NCI-H1092 treated with DMSO at 0.1 percent for 48 hours (cell line): ENCODE results near the gene NEAT1.

Source experiments
- DNase-seq: peaks from one replicate; lab custom pipeline; 2025; lab: John Stamatoyannopoulos, UW

Gene NEAT1

DNA sequence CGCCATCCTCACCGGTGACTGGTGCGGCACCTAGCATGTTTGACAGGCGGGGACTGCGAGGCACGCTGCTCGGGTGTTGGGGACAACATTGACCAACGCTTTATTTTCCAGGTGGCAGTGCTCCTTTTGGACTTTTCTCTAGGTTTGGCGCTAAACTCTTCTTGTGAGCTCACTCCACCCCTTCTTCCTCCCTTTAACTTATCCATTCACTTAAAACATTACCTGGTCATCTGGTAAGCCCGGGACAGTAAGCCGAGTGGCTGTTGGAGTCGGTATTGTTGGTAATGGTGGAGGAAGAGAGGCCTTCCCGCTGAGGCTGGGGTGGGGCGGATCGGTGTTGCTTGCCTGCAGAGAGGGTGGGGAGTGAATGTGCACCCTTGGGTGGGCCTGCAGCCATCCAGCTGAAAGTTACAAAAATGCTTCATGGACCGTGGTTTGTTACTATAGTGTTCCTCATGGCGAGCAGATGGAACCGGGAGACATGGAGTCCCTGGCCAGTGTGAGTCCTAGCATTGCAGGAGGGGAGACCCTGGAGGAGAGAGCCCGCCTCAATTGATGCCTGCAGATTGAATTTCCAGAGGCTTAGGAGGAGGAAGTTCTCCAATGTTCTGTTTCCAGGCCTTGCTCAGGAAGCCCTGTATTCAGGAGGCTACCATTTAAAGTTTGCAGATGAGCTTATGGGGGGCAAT lies 1.1 kb downstream of the NEAT1 start:
- no peak for DNase-seq

DNA sequence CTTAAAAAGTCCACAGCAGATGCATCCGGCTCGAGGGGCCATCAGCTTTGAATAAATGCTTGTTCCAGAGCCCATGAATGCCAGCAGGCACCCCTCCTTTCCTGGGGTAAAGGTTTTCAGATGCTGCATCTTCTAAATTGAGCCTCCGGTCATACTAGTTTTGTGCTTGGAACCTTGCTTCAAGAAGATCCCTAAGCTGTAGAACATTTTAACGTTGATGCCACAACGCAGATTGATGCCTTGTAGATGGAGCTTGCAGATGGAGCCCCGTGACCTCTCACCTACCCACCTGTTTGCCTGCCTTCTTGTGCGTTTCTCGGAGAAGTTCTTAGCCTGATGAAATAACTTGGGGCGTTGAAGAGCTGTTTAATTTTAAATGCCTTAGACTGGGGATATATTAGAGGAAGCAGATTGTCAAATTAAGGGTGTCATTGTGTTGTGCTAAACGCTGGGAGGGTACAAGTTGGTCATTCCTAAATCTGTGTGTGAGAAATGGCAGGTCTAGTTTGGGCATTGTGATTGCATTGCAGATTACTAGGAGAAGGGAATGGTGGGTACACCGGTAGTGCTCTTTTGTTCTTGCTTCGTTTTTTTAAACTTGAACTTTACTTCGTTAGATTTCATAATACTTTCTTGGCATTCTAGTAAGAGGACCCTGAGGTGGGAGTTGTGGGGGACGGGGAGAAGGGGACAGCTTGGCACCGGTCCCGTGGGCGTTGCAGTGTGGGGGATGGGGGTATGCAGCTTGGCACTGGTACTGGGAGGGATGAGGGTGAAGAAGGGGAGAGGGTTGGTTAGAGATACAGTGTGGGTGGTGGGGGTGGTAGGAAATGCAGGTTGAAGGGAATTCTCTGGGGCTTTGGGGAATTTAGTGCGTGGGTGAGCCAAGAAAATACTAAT lies 1.9 kb downstream of the NEAT1 start:
- no peak for DNase-seq

DNA sequence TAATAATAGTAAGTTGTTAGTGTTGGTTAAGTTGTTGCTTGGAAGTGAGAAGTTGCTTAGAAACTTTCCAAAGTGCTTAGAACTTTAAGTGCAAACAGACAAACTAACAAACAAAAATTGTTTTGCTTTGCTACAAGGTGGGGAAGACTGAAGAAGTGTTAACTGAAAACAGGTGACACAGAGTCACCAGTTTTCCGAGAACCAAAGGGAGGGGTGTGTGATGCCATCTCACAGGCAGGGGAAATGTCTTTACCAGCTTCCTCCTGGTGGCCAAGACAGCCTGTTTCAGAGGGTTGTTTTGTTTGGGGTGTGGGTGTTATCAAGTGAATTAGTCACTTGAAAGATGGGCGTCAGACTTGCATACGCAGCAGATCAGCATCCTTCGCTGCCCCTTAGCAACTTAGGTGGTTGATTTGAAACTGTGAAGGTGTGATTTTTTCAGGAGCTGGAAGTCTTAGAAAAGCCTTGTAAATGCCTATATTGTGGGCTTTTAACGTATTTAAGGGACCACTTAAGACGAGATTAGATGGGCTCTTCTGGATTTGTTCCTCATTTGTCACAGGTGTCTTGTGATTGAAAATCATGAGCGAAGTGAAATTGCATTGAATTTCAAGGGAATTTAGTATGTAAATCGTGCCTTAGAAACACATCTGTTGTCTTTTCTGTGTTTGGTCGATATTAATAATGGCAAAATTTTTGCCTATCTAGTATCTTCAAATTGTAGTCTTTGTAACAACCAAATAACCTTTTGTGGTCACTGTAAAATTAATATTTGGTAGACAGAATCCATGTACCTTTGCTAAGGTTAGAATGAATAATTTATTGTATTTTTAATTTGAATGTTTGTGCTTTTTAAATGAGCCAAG lies 2.7 kb downstream of the NEAT1 start:
- DNase-seq, result no peak

DNA sequence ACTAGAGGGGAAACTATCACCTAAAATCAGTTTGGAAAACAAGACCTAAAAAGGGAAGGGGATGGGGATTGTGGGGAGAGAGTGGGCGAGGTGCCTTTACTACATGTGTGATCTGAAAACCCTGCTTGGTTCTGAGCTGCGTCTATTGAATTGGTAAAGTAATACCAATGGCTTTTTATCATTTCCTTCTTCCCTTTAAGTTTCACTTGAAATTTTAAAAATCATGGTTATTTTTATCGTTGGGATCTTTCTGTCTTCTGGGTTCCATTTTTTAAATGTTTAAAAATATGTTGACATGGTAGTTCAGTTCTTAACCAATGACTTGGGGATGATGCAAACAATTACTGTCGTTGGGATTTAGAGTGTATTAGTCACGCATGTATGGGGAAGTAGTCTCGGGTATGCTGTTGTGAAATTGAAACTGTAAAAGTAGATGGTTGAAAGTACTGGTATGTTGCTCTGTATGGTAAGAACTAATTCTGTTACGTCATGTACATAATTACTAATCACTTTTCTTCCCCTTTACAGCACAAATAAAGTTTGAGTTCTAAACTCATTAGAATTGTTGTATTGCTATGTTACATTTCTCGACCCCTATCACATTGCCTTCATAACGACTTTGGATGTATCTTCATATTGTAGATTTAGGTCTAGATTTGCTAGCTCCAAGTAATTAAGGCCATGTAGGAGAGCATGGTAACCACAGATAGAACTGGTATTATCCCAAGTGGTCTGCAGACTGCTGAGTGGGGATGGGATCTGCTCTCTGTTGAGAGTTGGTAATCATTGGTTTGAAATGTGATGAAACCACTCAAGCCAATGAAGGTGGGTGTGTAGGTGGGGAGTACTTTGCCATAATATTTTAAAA lies 3.6 kb downstream of the NEAT1 start:
- no peak for DNase-seq

DNA sequence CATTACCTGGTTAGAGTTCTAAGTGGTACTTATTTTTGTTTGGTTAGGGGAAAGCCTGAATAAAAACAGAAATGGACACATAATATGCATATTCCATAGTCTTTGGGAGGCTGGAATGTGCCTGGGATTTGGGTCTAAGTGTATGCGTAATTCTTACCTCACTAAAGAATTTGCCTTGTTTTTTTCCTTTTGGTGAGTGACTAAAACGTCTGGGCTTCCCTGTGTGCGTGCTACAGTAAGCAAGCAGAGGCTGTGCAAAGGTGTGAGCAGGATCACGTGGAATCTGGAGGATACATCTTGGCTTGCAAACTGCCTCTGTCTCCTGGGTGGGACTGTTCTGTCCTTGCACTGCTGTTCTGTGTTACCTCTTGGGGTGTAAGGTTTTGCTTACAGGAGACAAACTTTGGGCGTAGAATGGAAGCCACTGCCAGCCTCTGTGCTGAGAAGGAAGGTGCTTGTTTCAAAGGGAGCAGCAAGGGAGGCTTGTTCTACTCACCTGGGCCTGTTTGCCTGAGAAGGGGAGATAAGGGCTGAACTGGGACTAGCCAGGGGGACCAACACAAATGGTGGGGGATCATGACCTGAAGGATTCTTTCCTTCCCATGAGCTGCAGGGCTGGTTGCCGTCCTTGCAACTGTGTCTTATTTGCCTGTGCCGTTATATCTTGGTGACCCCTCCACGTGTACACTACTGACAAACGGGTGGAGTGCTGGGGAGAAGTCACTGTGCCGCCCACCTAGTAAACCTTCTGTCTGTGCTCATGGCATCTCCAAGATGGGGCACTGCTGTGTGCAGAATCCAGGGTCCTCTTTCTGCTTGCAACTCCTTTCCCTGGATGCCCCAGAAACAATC lies 4.5 kb downstream of the NEAT1 start:
- DNase-seq, result no peak

DNA sequence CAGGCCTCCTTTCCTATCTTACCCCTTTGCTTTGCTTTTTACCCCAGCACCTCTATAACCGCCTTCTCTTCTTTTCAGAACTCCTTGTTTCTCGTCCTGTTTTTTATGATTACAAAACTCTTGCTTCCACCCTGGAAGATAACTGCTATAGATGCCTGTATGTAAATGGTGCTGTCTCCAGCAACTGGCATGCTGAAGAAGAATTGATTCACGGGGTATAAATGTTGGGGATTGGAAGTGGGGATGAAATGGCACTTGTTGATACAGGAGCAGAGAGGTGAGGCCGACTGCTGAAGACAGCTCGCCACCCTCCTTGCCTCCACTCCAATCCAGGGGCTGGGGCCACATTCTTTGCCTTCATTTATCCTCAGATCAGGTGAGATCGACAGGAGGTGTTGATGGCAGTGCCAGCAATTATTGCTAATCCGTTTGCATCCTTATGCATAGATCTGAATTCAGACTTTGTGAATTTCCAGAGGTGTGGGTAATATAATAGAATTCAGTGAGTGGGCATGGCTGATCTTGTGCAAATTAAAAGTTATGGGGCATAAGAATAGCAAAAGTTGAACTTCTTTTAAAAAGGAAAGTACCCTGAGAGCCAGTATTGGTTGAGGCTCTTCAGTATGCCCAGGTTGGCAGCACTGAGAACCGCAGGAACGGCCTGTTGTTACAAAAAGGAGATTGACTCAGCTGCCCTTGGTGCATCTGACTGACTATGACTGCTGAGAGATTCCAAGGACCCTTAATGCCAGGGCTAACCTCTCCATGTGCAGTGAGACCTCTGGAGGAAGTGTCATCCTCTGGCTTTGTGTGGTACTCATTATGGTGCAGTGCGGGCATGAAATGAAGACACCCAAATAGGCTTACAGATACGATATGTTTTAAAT lies 5.3 kb downstream of the NEAT1 start:
- DNase-seq, result no peak

DNA sequence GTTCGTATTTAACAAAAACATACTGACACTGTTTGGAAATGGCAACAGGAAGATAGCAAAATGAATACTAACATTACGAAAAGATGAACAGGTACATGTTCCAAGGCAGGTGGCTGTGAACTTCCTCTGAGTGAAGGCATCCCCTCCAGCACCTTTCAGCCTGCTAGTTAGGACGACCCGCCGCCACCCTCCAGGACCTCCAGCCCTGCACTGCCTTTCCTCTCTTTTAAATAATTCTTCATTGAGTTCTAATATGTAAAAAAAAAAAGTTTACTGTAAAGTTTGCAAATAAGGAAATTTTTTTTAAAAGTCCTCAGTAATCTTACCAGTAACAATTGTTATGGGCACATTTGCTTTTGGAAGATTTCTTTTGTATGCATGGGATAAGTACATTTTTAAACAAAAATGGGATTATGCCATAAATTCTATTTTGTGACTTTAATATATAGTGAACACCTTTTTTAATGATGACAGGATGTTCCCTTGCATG lies 6.0 kb downstream of the NEAT1 start:
- DNase-seq, result no peak

DNA sequence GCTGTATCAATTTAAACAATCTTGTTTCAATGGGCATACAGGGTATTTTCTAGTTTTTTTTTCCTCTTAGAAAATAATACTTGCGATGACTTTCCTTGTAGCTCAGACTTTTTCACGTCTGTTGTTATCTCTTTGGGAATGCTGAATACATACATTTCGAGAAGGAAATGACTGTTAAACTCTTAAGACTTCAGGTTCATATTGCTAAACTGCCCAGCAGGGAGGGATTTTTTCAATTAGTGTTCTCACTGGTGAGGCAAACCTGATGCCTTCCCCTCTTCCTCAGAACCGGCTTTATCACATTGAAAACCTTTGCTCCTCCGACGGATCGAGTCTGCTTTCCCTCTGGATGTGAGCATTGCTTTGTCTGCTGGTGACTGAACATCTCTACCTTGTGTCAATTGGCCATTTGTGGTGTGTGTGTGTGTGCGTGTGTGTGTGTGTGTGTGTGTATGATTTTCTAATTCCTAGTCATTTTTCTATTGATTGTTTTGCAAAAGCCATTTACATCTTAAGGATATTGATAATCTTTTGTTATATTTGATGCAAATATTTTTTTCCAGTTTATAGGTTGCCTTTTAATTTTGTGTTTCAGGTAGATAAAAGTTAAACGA lies 6.6 kb downstream of the NEAT1 start:
- DNase-seq, result no peak

DNA sequence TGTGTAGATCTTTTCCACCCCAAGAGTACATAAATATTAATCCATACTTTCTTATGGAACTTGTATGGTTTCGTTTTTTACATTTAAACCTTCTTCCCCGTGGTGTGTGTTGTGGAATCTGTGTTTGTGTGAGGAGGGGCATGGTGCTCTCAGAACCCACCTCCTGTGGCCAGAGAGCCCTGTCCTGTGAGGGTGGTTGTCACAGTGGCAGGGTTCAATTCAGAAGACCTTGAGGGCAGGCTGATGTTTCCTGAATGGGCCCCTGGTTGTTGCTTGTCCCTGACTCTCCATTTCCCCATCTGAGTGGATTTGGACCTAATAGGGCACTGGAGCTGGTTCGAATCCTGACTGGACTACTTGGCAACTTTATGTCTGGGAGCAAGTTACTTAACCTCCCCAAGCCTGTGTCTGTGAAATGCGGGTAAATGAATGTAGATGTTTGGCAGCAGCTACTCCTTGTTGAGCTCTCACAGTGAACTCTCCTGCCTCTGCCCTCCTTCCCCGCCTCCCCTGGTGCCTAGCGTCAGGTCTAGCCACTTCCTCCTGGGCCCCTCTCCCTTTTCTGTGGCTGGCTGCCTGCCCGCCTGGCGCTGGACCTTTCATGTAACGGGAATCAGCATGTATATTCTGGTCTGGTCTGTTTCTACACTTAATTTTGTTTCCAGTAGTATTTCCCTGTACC lies 7.3 kb downstream of the NEAT1 start:
- no peak for DNase-seq

DNA sequence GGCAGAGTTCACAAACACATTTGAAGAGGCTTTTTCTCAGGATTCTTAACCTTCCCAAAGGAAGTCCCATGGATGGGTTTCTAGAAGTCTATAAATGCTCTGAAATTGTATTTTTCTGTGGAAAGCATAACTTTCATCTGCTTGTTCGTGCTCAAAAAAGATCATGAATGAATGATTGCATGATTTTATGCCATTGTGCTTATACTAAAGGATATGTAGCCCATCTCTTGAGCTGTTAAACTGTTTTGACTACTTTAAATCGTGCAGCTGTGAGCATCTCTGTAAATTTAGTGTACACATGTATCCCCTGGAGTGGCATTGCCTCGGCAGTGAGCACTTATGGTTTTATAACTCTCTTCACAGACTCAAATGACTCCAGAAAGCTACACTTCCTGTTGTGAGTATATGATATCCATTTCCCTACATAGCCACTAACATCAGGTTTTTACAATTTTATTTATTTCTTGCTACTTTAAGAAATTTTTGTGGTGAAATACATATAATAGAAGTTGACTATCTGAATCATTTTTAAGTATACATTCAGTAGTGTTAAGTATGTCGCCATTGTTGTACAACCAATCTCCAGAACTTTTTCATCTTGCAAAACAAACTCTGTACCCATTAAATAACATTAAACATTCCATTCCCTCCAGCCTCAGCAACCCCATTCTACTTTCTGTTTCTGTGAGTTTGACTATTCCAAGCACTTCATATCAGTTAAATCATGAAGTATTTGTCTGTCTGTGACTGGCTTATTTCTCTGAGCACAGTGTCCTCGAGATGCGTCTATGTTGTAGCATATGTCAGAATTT lies 8.0 kb downstream of the NEAT1 start:
- no peak for DNase-seq

DNA sequence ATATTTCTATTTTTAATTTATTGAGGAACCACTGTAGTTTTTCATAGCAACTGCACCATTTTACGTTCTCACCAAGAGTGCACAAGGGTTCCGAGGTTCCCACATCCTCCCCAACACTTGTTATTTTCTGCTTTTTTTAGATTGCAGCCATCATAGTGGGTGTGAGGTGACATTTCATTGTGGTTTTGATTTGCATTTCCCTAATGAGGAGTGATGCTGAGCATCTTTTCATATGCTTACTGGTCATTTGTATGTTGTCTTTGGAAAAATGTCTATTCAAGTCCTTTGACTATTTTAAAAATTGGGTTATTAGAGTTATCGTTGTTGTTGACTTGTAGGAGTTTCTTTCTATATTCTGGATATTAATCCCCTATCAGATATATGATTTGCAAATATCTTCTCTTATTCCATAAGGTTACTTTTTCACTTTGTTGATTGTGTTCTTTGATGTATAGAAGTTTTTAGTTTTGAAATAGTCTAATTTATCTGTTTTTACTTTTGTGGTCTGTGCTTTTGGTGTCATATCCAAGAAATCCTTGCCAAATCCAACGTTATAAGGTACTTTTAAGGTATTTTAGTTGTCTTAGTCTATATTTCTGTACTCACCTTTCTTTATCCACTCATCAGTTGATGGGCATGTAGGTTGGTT lies 9.0 kb downstream of the NEAT1 start:
- DNase-seq, result no peak

DNA sequence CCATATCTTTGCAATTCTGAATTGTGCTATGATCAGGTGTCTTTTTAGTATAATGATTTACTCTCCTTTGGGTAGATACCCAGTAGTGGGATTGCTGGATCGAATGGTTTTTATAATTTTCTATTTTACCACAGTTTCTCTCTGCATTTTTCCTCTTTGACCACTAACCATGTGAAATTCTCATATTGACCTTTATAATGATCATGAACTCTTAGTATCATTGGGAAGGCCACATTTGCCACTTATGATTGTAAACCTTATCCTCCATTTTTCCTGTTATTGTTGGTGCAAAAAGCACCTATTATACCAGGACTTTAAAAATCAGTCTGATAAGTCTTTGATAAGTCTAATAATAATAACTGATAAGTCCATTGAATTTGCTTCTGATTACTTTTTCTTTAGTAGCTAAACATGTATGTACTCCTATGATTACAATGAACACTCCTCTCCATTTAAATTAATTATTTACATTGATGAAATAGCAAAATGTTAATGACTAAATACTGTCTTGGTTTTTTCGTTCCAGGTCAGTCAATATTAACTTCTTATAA lies 9.6 kb downstream of the NEAT1 start:
- no peak for DNase-seq

DNA sequence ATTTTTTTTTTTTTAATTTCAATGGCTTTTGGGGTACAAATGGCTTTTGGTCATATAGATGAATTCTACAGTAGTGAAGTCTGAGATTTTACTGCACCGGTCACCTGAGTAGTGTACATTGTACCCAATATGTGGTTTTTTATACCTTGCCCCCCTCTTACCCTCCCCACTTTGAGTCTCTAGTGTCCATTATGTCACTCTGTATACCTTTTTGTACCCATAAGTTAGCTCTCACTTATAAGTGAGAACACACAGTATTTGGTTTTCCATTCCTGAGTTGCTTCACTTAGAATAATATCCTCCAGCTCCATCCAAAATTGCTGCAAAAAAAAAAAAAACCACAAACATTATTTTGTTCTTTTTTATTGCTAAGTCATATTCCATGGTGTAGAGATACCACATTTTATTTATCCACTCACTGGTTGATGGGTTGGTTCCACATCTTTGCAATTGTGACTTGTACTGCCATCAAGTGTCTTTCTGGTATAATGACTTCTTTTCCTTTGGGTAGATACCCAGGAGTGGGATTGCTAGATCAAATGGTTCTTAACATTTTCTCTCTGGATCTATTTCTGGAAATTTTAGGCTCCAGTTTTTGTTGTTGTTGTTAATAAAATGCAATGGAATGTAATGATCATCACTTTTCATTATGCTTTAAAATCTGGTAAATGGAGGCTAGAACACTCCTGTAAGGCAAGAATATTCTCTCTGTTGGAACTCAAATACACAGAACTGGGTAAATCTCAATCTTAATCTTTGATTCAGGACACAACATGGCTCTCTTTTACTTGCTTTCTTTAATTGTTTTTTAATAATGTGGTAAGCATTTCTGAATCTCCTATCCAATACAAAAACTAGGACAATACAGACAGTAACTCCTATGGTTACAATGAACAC lies 10.3 kb downstream of the NEAT1 start:
- DNase-seq, result peak; percentile 52

DNA sequence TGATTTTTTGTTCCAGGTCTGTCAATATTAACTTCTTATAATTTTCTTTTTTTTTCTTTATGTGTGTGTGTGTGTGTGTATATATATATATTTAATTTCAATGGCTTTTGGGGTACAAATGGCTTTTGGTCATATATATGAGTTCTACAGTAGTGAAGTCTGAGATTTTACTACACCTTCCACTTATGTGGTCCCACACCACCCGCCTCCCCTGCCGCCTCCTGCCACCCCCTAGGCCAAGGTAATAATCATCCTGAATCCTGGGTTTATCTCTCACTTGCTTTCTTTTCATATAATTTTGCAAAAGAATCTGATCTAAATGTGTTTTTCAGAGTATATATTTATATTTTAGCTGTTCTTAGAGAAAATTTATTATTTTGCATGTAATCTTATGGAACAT lies 11.1 kb downstream of the NEAT1 start:
- no peak for DNase-seq

DNA sequence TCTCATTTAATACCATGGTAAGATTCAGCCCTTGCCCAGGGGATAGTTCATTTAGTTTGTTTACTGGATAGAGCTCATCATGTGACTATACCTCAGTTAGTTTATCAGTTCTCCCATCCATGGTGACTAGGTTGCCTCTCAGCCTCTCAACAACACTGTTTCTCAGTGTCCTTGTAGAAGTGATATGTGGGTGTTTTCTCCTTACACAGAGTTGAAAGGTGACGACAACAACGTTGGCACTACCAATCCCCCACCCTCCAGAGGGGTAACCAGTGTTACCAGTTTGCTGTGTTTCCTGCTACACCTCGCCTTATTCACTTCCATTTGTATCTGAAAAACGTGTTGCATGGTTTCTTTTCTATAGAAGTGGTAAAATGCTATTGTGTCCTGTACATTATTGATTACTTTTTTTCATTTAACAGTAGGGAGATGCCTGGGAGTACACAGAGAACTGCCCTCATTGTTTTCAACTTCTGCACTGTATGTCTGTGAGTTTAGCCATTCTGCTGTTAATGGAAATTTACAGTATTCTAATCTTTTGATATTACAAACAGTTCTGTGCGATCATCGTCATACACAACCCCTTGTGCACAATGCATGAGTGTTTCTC lies 11.6 kb downstream of the NEAT1 start:
- DNase-seq, result no peak
